HL-60 (cell line): ENCODE data around the gene PRKAG2.

Experiments
- DNase-seq, 2 experiments: peaks; one replicate each; pipeline ENCODE4 v3.0.0-alpha.2; 2010 to 2020; ENCODE audit warnings: low read depth in 1 of 2, low spot score in 1 of 2
- H3K27ac ChIP-seq: fragments of 250-450 bp; sonication (Bioruptor Pico); replicated peaks from 2 replicates; pipeline ENCODE4 v1.5.1; 2020; ENCODE audit warnings: mild to moderate bottlenecking, moderate library complexity
- H3K27me3 ChIP-seq: fragments of 250-450 bp; sonication (Bioruptor Pico); 2 replicates; pipeline ENCODE4 v1.5.1; 2021; ENCODE audit warnings: mild to moderate bottlenecking, moderate library complexity; ENCODE audit not compliant: insufficient read depth, poor library complexity, severe bottlenecking
- H3K4me3 ChIP-seq: replicated peaks from 2 replicates; pipeline ENCODE4 v1.5.1; 2011; ENCODE audit warnings: mild to moderate bottlenecking, control low read depth, low read length; ENCODE audit not compliant: insufficient read depth
- CTCF ChIP-seq: IDR thresholded peaks from one replicate; pipeline ENCODE4 v1.5.1; 2011; ENCODE audit warnings: low read length, control low read depth, inconsistent platforms; ENCODE audit not compliant: insufficient read depth
- GABPA ChIP-seq: IDR thresholded peaks from 2 replicates; pipeline ENCODE4 v1.6.1; 2012; ENCODE audit warnings: low read depth
- POLR2AphosphoS5 ChIP-seq: IDR thresholded peaks from 2 replicates; pipeline ENCODE4 v1.6.1; 2012; ENCODE audit warnings: low read depth
- REST ChIP-seq: IDR thresholded peaks from 2 replicates; pipeline ENCODE4 v1.6.1; 2012; ENCODE audit warnings: low read depth; ENCODE audit not compliant: insufficient replicate concordance
- SPI1 ChIP-seq: IDR thresholded peaks from 2 replicates; pipeline ENCODE4 v1.6.1; 2012; ENCODE audit warnings: low read depth, mild to moderate bottlenecking, borderline replicate concordance

PRKAG2 gene

GRCh38 chr7:151658778-151659177, 218.1 kb downstream of the PRKAG2 start:
- TF ChIP-seq POLR2AphosphoS5 (no peak), REST (no peak), CTCF (no peak), SPI1 (no peak), GABPA (no peak)
- Histone ChIP-seq H3K27ac (no peak overlapping the region), H3K27me3 (no peaks in the 10 kb centered on the region), H3K4me3 (no peak overlapping the region)
- DNase-seq = no peak

GRCh38 chr7:151657173-151657572, 219.7 kb downstream of the PRKAG2 start:
- Histone ChIP-seq H3K27me3 (no peaks in the 10 kb centered on the region), H3K27ac (no peak overlapping the region), H3K4me3 (no peak overlapping the region)
- TF ChIP-seq POLR2AphosphoS5 (no peak), REST (no peak), SPI1 (no peak), CTCF (no peak), GABPA (no peak)
- no peak for DNase-seq

GRCh38 chr7:151655555-151655954, 221.4 kb downstream of the PRKAG2 start:
- DNase-seq = no peak
- Histone ChIP-seq H3K4me3 (no peak overlapping the region), H3K27ac (no peak overlapping the region), H3K27me3 (no peaks in the 10 kb centered on the region)
- TF ChIP-seq POLR2AphosphoS5 (no peak), CTCF (no peak), REST (no peak), SPI1 (no peak), GABPA (no peak)
